GM15510 (cell line): ENCODE measurements around the gene NDST3.

Experiments
- POLR2A ChIP-seq: IDR thresholded peaks from 3 replicates; pipeline ENCODE4 v1.6.1; 2011; ENCODE audit warnings: borderline replicate concordance; ENCODE audit not compliant: insufficient read length; ENCODE audit errors: extremely low read depth

NDST3 gene

DNA sequence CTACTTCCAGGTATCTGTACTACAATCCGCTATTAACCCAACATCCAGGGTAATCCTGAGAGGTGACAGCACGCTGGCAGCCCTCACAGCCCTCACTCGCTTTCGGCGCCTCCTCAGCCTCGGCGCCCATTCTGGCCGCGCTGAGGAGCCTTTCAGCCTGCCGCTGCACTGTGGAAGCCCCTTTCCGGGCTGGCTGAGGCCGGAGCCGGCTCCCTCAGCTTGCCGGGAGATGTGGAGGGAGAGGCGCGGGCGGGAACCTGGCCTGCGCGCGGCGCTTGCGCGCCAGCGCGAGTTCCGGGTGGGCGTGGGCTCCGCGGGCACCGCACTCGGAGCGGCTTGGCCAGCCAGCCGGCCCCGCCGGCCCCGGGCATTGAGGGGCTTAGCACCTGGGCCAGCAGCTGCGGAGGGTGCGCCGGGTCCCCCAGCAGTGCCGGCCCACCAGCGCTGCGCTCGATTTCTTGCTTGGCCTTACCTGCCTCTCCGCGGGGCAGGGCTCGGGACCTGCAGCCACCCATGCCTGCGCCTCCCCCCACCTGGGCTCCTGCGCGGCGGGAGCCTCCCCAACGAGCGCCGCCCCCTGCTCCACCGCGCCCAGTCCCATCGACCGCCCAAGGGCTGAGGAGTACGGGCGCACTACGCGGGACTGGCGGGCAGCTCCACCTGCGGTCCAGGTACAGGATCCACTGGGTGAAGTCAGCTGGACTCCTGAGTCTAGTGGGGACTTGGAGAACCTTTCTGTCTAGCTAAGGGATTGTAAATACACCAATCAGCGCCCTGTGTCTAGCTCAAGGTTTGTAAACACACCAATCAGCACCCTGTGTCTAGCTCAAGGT is 231.2 kb downstream of the NDST3 start:
- no peak for TF ChIP-seq POLR2A

DNA sequence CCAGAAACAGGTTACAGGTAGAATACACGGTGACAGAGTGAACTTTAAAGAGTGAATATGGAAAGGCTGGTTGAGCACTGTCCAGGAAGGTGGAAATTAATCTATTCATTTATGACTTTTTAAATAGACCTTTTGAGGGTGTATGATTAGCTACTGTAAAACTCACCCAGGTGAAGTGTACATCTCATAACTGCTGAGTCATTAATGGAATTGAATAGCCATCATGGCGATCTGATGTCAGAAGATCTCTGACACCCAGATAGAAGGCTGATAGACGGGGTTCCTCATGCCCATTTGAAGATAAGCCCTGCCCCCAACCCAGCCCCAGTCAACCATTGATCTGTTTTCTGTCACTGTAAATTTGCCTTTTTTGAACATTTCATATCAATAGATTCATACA is 234.5 kb downstream of the NDST3 start:
- no peak for TF ChIP-seq POLR2A

DNA sequence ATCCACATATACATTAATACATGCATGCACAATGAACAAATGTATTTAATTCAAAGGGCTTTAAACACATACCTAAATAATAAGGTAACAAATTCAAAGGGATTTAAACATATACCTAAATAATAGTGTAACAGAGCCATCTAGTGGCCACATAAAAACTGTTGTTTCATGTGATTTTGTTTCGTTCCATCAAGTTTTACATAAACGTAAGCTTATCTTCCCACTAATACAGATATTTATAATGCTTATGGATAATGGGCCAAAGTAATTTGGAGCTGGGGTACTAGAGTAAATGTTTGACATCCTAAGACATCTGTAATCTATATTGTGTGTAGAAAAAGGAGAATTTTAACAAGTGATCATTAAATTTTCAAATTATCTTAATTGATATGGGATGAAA is 236.2 kb downstream of the NDST3 start:
- TF ChIP-seq POLR2A: no peak

DNA sequence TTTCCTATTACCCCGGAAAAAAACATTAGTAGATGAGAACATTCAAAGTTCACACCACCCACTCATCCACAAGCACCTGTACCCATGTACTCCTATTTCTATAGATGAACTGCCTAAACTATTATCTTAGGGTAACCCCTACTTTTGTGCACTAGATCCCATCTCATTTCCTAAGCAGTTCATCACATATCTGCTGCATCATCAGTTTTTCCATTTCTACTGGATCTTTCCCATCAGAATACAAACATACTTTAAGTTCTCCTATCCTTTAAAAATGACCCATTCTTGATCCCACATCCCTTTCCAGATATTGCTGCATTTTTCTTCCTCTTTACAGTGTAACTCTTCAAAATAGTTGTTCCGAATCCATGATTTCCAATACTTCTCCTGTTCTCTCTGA is 237.5 kb downstream of the NDST3 start:
- no peak for TF ChIP-seq POLR2A

DNA sequence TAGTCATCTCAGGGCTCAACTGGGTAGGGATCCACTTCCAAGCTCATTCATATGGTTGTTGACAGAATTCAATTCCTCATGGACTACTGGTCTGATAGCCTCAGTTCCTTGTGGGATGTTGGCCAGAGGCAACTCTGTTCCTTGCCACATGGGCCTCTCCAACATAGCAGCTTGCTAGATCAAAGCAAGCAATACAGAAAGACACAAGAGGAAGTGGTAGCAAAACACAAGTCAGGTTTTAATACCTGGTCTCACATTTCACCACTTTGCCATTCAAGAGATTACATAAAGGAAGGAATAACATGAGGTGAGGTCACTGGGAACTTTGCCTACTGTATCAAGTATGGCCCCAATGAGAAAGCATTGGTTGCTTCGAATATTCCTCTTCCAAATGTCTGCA is 239.4 kb downstream of the NDST3 start:
- no peak for TF ChIP-seq POLR2A

DNA sequence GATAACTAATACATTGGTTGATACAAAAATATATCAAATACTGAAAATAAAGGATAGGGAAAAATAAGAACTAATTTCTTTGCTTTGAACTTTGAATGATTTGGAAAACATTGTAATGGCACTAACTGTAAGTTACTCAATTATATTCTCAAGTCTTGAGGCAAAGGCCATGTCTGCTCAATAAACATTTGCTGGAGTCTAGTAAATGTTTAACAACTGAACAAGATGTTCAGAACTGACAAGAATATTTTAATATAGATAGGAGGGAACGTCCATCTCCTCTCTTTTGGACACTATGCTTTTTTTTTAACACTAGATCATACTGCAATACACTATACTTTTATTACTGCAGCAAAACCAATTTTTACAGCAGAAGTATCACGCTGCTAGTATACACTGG is 242.3 kb downstream of the NDST3 start:
- no peak for TF ChIP-seq POLR2A

DNA sequence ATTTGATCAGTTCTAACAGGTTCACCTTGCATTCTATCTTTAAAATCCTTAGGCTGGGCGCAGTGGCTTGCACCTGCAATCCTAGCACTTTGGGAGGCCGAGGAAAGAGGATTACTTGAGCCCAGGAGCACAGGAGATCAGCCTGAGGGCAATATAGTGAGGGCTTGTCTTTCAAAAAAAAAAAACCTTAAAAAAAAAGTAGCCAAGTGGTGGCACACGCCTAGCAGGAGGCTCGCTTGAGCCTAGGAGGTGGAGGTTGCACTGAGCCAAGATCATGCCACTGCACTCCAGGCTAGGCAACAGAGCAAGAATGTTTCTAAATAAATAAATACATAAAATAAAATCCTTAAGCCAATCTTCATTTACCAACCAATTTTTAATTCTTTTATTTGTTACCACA is 243.0 kb downstream of the NDST3 start:
- no peak for TF ChIP-seq POLR2A

DNA sequence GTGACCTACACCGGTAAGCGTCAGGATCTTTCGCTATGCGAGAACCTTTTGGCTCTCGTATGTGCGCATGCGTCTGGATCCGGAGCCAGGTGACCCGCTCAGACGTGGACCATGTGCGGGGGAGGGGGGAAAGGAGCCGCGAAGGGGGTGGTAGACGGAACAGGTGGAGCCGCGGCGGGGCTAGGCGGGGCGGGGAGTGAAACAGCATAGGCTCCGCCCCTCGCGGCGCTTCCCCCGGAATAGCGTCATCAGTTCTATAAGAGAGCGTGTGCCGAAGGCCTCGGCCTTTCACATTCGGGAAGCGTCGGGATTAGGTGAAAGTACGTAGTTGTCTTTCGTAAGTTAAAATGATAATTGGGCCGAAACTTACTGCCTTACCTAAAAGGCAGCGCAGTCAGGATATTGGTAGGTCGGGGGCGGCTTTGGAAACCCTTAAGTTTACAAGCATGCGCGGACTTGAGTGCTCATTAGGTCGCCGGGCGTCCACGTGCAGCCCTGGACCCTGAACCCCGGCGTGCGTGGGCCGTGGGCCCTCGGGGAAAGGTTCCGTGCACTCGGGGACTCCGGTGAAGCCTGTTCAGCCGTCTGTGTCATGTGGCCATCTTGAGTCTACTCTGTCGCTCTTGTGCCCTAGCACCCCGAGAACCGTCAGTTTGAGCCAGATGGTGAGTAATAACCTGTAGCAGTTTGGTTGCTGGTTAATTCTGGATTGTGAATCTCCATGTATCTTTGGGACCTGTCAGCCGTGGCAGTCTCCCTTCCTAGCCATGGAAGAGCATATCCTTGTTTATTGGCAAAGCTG is 244.4 kb downstream of the NDST3 start:
- TF ChIP-seq POLR2A: peak; percentile 93

DNA sequence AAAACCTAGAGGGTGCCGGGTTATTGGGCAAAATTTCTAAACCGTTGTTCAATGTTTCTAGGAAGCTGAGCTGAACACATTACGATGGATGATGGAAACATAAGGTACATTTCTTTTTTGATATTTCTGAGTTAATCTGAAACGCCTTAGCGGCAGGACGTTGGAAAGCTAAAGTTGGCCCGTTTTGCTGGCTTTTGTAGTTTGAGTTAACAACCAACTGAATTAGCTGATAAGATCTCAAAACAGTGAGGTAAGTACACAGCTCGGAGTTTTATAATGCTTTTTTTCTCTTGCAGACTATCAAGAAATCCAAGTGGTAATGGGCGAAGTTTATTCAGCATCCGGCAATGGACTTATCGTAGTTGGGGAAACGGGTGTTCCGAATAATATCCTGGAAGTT is 245.0 kb downstream of the NDST3 start:
- TF ChIP-seq POLR2A: no peak

DNA sequence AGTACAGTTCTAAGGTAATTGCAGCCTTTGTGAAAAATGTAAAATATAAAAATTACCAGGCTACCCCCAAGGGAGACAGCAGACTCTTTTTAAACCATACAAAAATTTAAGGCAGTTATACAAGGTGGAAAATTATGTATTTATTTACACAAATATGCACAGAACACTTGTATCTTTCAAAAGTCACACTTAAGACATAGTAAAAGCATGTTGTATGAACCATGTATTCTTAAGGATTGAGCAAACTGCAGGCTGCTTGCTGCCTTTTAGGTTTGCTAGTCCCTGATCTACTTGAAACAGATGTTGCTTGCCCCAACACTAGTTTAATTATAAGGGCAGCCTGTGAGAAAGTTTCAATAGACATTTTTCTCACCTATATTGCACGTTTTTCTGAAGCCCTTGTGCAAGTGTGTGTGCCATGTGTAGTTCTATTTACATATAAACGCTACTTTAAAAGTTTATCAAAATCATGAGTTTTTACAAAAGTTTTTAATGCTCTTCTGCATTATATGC is 245.7 kb downstream of the NDST3 start:
- no peak for TF ChIP-seq POLR2A

DNA sequence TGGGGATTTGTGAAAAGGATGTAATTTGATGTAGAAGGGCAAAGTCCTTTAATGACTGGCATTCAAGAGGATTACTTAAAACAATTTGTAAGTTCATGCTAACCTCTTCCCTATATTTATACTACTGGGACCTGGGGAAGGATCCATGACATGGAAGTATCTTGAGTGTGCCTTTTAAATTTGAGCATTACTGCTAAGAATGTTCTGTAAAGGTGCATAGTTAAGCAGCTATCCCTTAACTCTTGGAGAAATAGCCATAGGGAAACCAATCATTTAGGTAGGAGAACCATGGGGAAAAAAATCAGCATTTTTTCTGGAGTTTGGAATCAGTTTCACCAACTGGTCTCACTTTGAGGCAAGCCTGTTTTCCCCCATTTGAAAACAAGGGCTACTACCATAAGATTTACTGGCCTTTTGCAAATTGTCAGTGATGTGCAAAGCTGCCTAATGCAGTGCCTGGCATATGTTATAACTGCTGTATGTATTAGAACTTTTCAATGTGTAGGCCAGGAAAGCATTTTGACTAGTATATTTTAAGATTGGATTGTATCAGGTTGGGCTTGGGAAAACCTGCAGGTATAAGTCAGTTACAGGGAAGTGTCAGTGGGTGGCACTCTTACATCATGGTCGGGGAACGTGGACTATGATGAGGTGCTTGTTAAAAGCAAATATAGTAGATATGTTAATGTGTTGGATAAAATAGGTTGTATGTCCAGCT is 246.4 kb downstream of the NDST3 start:
- TF ChIP-seq POLR2A: peak; percentile 41

DNA sequence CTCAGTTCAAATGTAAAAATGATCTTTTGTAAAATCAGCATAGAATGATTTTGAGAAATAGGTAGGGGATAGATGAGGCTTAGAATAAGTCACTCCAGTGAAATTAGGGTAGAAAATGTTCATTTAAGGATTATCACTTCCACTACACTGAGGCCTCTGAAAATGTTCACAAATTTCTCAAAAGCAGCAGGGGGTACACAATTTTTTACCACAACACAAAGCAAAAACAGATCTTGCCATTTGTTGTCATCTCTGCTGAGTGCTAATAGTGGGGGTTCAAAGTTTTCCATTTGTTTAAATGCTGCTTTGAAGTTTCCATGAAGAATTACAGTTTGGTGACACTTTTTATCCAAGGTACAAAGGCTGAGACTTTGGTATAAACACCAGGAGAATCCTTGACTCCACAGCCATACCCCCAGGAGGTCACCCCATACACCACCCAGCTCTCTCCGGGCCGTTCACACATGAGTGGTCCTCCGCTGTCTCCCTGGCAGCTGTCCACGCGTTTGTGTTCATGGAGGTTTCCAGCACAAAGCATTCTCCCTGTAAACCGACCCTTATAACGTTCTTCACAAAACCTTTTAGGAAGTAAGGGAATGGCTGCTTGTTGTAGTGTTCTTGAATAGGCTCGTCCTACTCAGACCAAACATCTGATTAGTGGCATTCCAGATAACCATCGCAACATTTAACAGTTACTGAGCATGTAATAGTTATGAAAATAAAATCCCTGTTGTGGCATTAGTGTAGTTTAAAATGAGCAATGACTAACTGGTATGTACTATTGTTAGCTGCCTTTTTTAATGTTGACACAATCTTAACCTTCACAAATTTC is 247.5 kb downstream of the NDST3 start:
- TF ChIP-seq POLR2A: no peak

DNA sequence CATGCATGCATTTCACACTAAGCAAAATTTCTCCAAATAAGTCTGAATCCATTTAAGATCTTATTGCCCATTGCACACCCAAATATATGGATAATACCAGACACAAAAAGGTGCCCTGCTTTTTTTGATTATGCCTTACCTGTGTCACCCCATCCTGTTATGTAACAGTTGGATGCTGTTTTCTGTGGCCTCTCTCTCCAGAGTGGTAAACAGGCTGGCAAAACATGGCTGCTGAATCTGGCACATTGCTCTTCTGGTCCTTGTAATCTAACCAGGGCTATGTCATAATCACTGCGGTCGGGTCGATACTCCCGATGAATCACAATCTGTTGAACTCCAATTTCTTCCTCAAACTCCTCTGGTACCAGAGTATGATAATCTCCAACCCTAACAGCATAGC is 248.4 kb downstream of the NDST3 start:
- TF ChIP-seq POLR2A: no peak

DNA sequence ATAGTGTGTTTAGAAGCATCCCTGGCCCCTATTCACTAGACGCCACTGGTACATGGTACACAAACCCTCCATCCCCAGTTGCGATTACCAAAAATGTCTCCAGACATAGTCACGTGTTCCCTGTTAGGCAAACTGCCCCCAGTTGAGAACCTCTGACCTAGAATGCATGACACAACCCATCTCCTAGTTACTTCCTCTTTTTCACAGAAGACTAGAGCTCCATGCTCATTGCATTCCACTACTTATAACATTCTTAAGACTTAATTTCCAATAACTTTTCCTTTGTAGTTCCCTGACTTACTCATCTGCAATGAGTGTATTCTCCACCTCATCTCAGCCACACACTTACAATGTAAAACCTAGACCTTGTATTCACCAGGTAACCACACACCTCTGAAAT is 249.9 kb downstream of the NDST3 start:
- no peak for TF ChIP-seq POLR2A

DNA sequence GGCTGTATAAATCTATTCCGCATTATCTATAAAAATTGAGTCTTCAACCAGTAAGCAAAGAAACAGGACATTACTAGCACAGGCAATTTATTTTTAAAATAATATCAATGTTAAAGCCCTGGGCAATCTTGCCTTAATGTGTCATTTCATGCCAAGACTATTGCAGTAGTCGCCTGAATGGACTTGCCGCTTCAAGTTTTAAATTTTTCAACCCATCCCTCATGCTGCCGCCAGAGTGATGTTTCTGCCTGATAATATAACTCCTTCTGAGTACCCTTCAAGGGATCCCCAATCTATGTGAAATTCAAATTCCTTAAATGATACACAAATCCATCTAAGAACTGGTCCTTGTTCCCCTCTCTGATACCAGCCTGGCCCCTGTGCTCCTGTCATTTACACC is 251.6 kb downstream of the NDST3 start:
- TF ChIP-seq POLR2A: no peak

DNA sequence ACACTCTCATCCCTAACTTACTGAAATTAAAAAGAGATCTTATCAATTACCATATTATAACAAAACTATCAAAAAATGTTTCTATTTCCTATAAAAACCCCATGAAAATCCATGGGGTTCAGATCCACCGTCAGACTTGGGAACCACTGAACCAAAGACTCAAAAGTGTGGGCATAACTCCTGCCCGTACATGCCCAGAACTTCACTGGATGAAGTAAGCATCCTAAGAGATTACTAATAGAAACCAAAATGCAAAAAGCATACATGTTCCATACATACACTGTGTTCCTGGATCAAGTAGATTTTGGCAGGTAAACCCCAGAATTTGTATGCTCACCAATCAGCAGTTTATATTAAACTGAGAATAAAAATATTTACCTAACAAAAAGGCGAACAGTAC is 252.4 kb downstream of the NDST3 start:
- TF ChIP-seq POLR2A: no peak
